Measurements from ENCODE around the gene MEOX2.

Gene MEOX2

GRCh38 chr7:15681186-15681585, 5.3 kb downstream of the MEOX2 start:
- DNase-seq (ENCODE audit: low read depth), result no peak

- DNase-seq (ENCODE audit: low read depth), result no peak
Measured at GRCh38 chr7:15680446-15680845, 6.0 kb downstream of the MEOX2 start.

- no peak for DNase-seq (ENCODE audit: low read depth)
Measured at GRCh38 chr7:15679306-15679705, 7.2 kb downstream of the MEOX2 start.

GRCh38 chr7:15678653-15679052, 7.8 kb downstream of the MEOX2 start:
- DNase-seq (ENCODE audit: low read depth), result no peak

- DNase-seq (ENCODE audit: low read depth), result no peak
Measured at GRCh38 chr7:15675379-15675778, 11.1 kb downstream of the MEOX2 start.

GRCh38 chr7:15674586-15674985, 11.9 kb downstream of the MEOX2 start:
- DNase-seq (ENCODE audit: low read depth), result no peak

- DNase-seq (ENCODE audit: low read depth), result no peak
Measured at GRCh38 chr7:15669443-15670090, 16.9 kb downstream of the MEOX2 start.

- DNase-seq (ENCODE audit: low read depth), result no peak
Measured at GRCh38 chr7:15667991-15668390, 18.5 kb downstream of the MEOX2 start.

- no peak for DNase-seq (ENCODE audit: low read depth)
Measured at GRCh38 chr7:15662451-15662850, 24.0 kb downstream of the MEOX2 start.

GRCh38 chr7:15658247-15658646, 28.2 kb downstream of the MEOX2 start:
- DNase-seq (ENCODE audit: low read depth), result no peak

GRCh38 chr7:15652776-15653290, 33.6 kb downstream of the MEOX2 start:
- DNase-seq (ENCODE audit: low read depth), result no peak

- DNase-seq (ENCODE audit: low read depth), result no peak
Measured at GRCh38 chr7:15651693-15652092, 34.8 kb downstream of the MEOX2 start.

- no peak for DNase-seq (ENCODE audit: low read depth)
Measured at GRCh38 chr7:15650787-15651186, 35.7 kb downstream of the MEOX2 start.

GRCh38 chr7:15648461-15648961, 38.0 kb downstream of the MEOX2 start:
- DNase-seq (ENCODE audit: low read depth), result no peak

- DNase-seq (ENCODE audit: low read depth), result no peak
Measured at GRCh38 chr7:15647309-15647708, 39.2 kb downstream of the MEOX2 start.

- no peak for DNase-seq (ENCODE audit: low read depth)
Measured at GRCh38 chr7:15643000-15643705, 43.3 kb downstream of the MEOX2 start.

GRCh38 chr7:15628876-15629275, 57.6 kb downstream of the MEOX2 start:
- no peak for DNase-seq (ENCODE audit: low read depth)

GRCh38 chr7:15626041-15626440, 60.4 kb downstream of the MEOX2 start:
- no peak for DNase-seq (ENCODE audit: low read depth)

GRCh38 chr7:15625466-15625865, 61.0 kb downstream of the MEOX2 start:
- DNase-seq (ENCODE audit: low read depth), result no peak

GRCh38 chr7:15621468-15621867, 65.0 kb downstream of the MEOX2 start:
- no peak for DNase-seq (ENCODE audit: low read depth)

- DNase-seq (ENCODE audit: low read depth), result no peak
Measured at GRCh38 chr7:15620491-15621185, 65.8 kb downstream of the MEOX2 start.

GRCh38 chr7:15618275-15618674, 68.2 kb downstream of the MEOX2 start:
- DNase-seq (ENCODE audit: low read depth), result no peak

- DNase-seq (ENCODE audit: low read depth), result no peak
Measured at GRCh38 chr7:15612205-15612604, 74.3 kb downstream of the MEOX2 start.

Measured in stimulated activated CD8-positive, alpha-beta memory T cell treated with anti-CD3 and anti-CD28 coated beads, Interleukin-4, amount 100 ng/mL, for 24 hours (primary cell).